IMR-90 (cell line): ENCODE data around the gene DNAH8. TPM values are rescaled to one million over a fixed set of nuclear protein-coding genes. Genes with fewer than 3 reads are reported as not detected.

Source experiments
- ATAC-seq: fragments of 200-7000 bp; cut with Tn5 transposase; 2 replicates; pipeline ENCODE4 v1.9.1; 2020; ENCODE audit warnings: low read depth, mild to moderate bottlenecking, moderate library complexity
- BruUV-seq: library from RNA; stranded (reverse); fragments of 400-500 nt; replicated peaks from 2 replicates; lab custom pipeline; 2021; lab: Mats Ljungman, UMichigan
- CTCF ChIA-PET: fragments of 300-600 bp; formaldehyde crosslinking; extraction: SDS; loops from one replicate; lab custom pipeline; 2021; ENCODE audit warnings: antibody characterized with exemption; lab: Yijun Ruan, JAX
- POLR2A ChIA-PET: fragments of 300-600 bp; sonication (Branson Sonifier 250); formaldehyde crosslinking; loops from one replicate; lab custom pipeline; 2022; ENCODE audit warnings: antibody characterized with exemption; ENCODE audit not compliant: unreplicated experiment; lab: Charles Lee
- DNase-seq: peaks from one replicate; pipeline ENCODE4 v3.0.0; 2013
- H2AFZ ChIP-seq: replicated peaks from 2 replicates; pipeline ENCODE3; 2013; ENCODE audit warnings: low read length, mild to moderate bottlenecking; ENCODE audit not compliant: poor library complexity
- H2AK5ac ChIP-seq: 2 replicates; pipeline ENCODE4 v1.6.1; 2013; ENCODE audit warnings: low read depth, low read length, inconsistent platforms
- H2AK9ac ChIP-seq: replicated peaks from 2 replicates; pipeline ENCODE3; 2013; ENCODE audit warnings: mild to moderate bottlenecking, low read depth, low read length, moderate library complexity; ENCODE audit not compliant: poor library complexity
- H2BK120ac ChIP-seq: 2 replicates; pipeline ENCODE4 v1.6.1; 2013; ENCODE audit warnings: low read depth, low read length, inconsistent platforms
- H2BK15ac ChIP-seq: 3 replicates; pipeline ENCODE4 v1.6.1; 2013; ENCODE audit warnings: low read depth, low read length, inconsistent platforms
- H2BK20ac ChIP-seq: 2 replicates; pipeline ENCODE4 v1.6.1; 2013; ENCODE audit warnings: low read depth, mild to moderate bottlenecking, inconsistent platforms, low read length, moderate library complexity
- H2BK5ac ChIP-seq: 2 replicates; pipeline ENCODE4 v1.6.1; 2013; ENCODE audit warnings: mild to moderate bottlenecking, low read depth, low read length, inconsistent platforms; ENCODE audit not compliant: poor library complexity, severe bottlenecking
- H3K14ac ChIP-seq: replicated peaks from 2 replicates; pipeline ENCODE4 v1.6.1; 2013; ENCODE audit warnings: low read depth, low read length, inconsistent platforms
- H3K18ac ChIP-seq: 2 replicates; pipeline ENCODE4 v1.6.1; 2013; ENCODE audit warnings: low read depth, low read length, control low read depth
- H3K23ac ChIP-seq: 2 replicates; pipeline ENCODE4 v1.6.1; 2013; ENCODE audit warnings: low read depth, low read length, inconsistent platforms
- H3K27ac ChIP-seq: 2 replicates; pipeline ENCODE4 v1.5.1; 2013; ENCODE audit warnings: mild to moderate bottlenecking, control low read depth, low read length; ENCODE audit not compliant: insufficient read depth
- H3K27me3 ChIP-seq: 2 replicates; pipeline ENCODE4 v1.6.1; 2013; ENCODE audit warnings: low read length; ENCODE audit not compliant: control insufficient read depth, insufficient read depth
- H3K36me3 ChIP-seq: 2 replicates; pipeline ENCODE4 v1.6.1; 2013; ENCODE audit warnings: low read length, mixed read lengths; ENCODE audit not compliant: control insufficient read depth, insufficient read depth
- H3K4ac ChIP-seq: 2 replicates; pipeline ENCODE4 v1.6.1; 2013; ENCODE audit warnings: low read depth, low read length, inconsistent platforms
- H3K4me1 ChIP-seq: 2 replicates; pipeline ENCODE4 v1.6.1; 2013; ENCODE audit warnings: low read length, mixed read lengths; ENCODE audit not compliant: control insufficient read depth, insufficient read depth
- H3K4me2 ChIP-seq: 2 replicates; pipeline ENCODE4 v1.6.1; 2013; ENCODE audit warnings: low read depth, mild to moderate bottlenecking, control low read depth, low read length, moderate library complexity
- H3K4me3 ChIP-seq: 2 replicates; pipeline ENCODE4 v1.5.1; 2013; ENCODE audit warnings: low read depth, mild to moderate bottlenecking, control low read depth, low read length, moderate library complexity; ENCODE audit not compliant: insufficient read depth
- H3K56ac ChIP-seq: 2 replicates; pipeline ENCODE4 v1.6.1; 2013; ENCODE audit warnings: low read length, inconsistent platforms; ENCODE audit not compliant: insufficient read depth; ENCODE audit errors: extremely low read depth
- H3K79me1 ChIP-seq, 2 experiments: 2 replicates each; pipeline ENCODE4 v1.6.1; 2013; ENCODE audit warnings: low read length in 2 of 2, inconsistent platforms in 1 of 2, low read depth in 1 of 2
- H3K9ac ChIP-seq: 2 replicates; pipeline ENCODE4 v1.6.1; 2013; ENCODE audit warnings: low read depth, low read length, control low read depth
- H3K9me1 ChIP-seq: 2 replicates; pipeline ENCODE4 v1.6.1; 2013; ENCODE audit warnings: low read length, inconsistent platforms; ENCODE audit not compliant: insufficient read depth
- H3K9me3 ChIP-seq: 2 replicates; pipeline ENCODE4 v1.6.1; 2013; ENCODE audit warnings: low read length; ENCODE audit not compliant: control insufficient read depth, insufficient read depth
- H4K20me1 ChIP-seq: 2 replicates; pipeline ENCODE4 v1.6.1; 2013; ENCODE audit warnings: low read length, inconsistent platforms; ENCODE audit not compliant: insufficient read depth
- H4K5ac ChIP-seq: 2 replicates; pipeline ENCODE4 v1.6.1; 2013; ENCODE audit warnings: mild to moderate bottlenecking, low read depth, low read length, control low read depth
- H4K8ac ChIP-seq, 2 experiments: 2 replicates each; pipeline ENCODE4 v1.6.1; 2013; ENCODE audit warnings: low read depth in 2 of 2, low read length in 2 of 2, control low read depth in 1 of 2, inconsistent platforms in 1 of 2
- H4K91ac ChIP-seq: 2 replicates; pipeline ENCODE4 v1.6.1; 2013; ENCODE audit warnings: low read depth, low read length, inconsistent platforms; ENCODE audit not compliant: insufficient read depth
- CHD1 ChIP-seq: IDR thresholded peaks from 2 replicates; pipeline ENCODE4 v1.6.1; 2012; ENCODE audit warnings: low read depth, low read length, improper control_type of control experiment
- CTCF ChIP-seq: conservative IDR thresholded peaks from 2 replicates; pipeline ENCODE4 v1.5.1; 2012; ENCODE audit warnings: mild to moderate bottlenecking, low read depth, low read length, improper control_type of control experiment
- ELK1 ChIP-seq: fragments of 150-350 bp; IDR thresholded peaks from 2 replicates; pipeline ENCODE4 v1.6.1; 2016; ENCODE audit warnings: low read depth, mild to moderate bottlenecking, low read length, moderate library complexity, borderline replicate concordance
- MAFK ChIP-seq: IDR thresholded peaks from 2 replicates; pipeline ENCODE4 v1.6.1; 2012; ENCODE audit warnings: low read depth, low read length, improper control_type of control experiment
- MXI1 ChIP-seq: IDR thresholded peaks from 2 replicates; pipeline ENCODE4 v1.6.1; 2012; ENCODE audit warnings: low read depth, mild to moderate bottlenecking, low read length, moderate library complexity, borderline replicate concordance
- RAD21 ChIP-seq: IDR thresholded peaks from 2 replicates; pipeline ENCODE4 v1.6.1; 2012; ENCODE audit warnings: low read length, improper control_type of control experiment
- RCOR1 ChIP-seq: IDR thresholded peaks from 2 replicates; pipeline ENCODE4 v1.6.1; 2012; ENCODE audit warnings: mild to moderate bottlenecking, low read length, improper control_type of control experiment; ENCODE audit not compliant: insufficient replicate concordance
- SMC3 ChIP-seq: fragments of 150-350 bp; IDR thresholded peaks from 2 replicates; pipeline ENCODE4 v1.6.1; 2016; ENCODE audit warnings: low read depth, mild to moderate bottlenecking, antibody characterized with exemption, low read length, moderate library complexity
- USF2 ChIP-seq: fragments of 150-350 bp; IDR thresholded peaks from 2 replicates; pipeline ENCODE4 v1.6.1; 2017; ENCODE audit warnings: mild to moderate bottlenecking, antibody characterized with exemption, low read length, low read depth
- WGBS, 2 experiments: methylation state at CpG; one replicate each; pipeline versions ENCODE4 v1.1.5 to v1.1.7; 2013; ENCODE audit warnings: missing lambda C conversion rate in 2 of 2; ENCODE audit not compliant: insufficient read length in 1 of 2; ENCODE audit errors: extremely low coverage in 2 of 2; 5-methylcytosine and 5-hydroxymethylcytosine counted together
- dilution Hi-C: fragments of 300-500 bp; cut with HindIII; formaldehyde crosslinking; loops from one replicate; pipeline ENCODE4 v1.14.3; 2018; ENCODE audit warnings: low sequenced_read_pairs; ENCODE audit not compliant: unreplicated experiment
- in situ Hi-C: fragments of 300-500 bp; cut with MboI; formaldehyde crosslinking; loops from 3 replicates; pipeline ENCODE4 v1.14.3; 2019; ENCODE audit warnings: low sequenced_read_pairs, inconsistent platforms, mixed read lengths
- intact Hi-C: fragments of 100-400 bp; cut with micrococcal nuclease; formaldehyde crosslinking; loops from 2 replicates; pipeline ENCODE4 v1.10.0; 2022
- polyA plus RNA-seq, 3 experiments: library from polyadenylated mRNA; depleted of rRNA; stranded (reverse); fragments of >200 nt; gene quantifications; 2 replicates each; pipeline ENCODE4 v1.2.3, GENCODE V29; 2012; ENCODE audit warnings: low replicate concordance in 1 of 3
- total RNA-seq: library from RNA; depleted of rRNA; stranded (reverse); fragments of >200 nt; gene quantifications from 2 replicates; pipeline ENCODE4 v1.2.3, GENCODE V29; 2012

The DNAH8 gene
- total and polyA plus RNA-seq, 2 of the 4 experiments (the other 2 are of a cell fraction) = not detected

GRCh38 chr6:38973178-38974057 lies 258.3 kb downstream of the DNAH8 start:
- Histone ChIP-seq H3K9ac (no peak overlapping the region), H3K27me3 (no peaks in the 10 kb centered on the region), H2BK5ac (no peak overlapping the region), H3K56ac (no peak overlapping the region), H2AFZ (no peak overlapping the region), H3K79me1 (no peaks in the 10 kb centered on the region), H3K4ac (no peak overlapping the region), H4K91ac (no peak overlapping the region), H2AK9ac (no peak overlapping the region), H3K36me3 (no peaks in the 10 kb centered on the region), H2BK20ac (no peak overlapping the region), H3K27ac (no peak overlapping the region), H3K9me3 (no peaks in the 10 kb centered on the region), H2BK15ac (no peak overlapping the region), H4K5ac (no peak overlapping the region), H3K18ac (no peak overlapping the region), H3K4me3 (no peak overlapping the region), H3K23ac (no peak overlapping the region), H2AK5ac (no peak overlapping the region), H3K9me1 (no peaks in the 10 kb centered on the region), H2BK120ac (no peak overlapping the region), H3K4me1 (no peaks in the 10 kb centered on the region), H3K14ac (no peak overlapping the region), H4K8ac (no peak overlapping the region), H4K20me1 (no peaks in the 10 kb centered on the region), H3K4me2 (no peak overlapping the region)
- in situ Hi-C loops = loop anchor here (10.0 kb wide), 1 partner anchor 331 kb away; no protein-coding TSS in a partner anchor
- ChIA-PET CTCF (interaction anchor here (0.6 to 4.0 kb wide), 9 partner anchors 9 to 333 kb away, joined by 3 to 20 read pairs (median 4); no protein-coding TSS in a partner anchor), POLR2A (interaction anchor here (0.6 kb wide), 1 partner anchor 9 kb away, joined by 3 read pairs; no protein-coding TSS in a partner anchor)
- DNase-seq (peak; percentile 79), ATAC-seq (peak; percentile 86)
- no TSS peak for BruUV-seq
- WGBS, 2 experiments = 20% methylated on average over 1 of the region's 8 CpGs; no CpG with 5 or more reads in 1 of the 2 experiments
- intact Hi-C loops = loop anchor here (1.0 kb wide), 3 partner anchors 129 to 337 kb away; no protein-coding TSS in a partner anchor
- TF ChIP-seq CHD1 (no peak), ELK1 (no peak), USF2 (no peak), RAD21 (peak; percentile 58), CTCF (peak; percentile 59), SMC3 (peak; percentile 41; the same call in 1 of the 2 replicates), MAFK (no peak), MXI1 (no peak), RCOR1 (no peak)
- dilution Hi-C loops = no loop called here
